ENCODE measurements around the gene TSPOAP1. TPM values are rescaled to one million over a fixed set of nuclear protein-coding genes. Genes with fewer than 3 reads are reported as not detected.

The TSPOAP1 gene
- total RNA-seq, 1 donor from 2014 or later: 39.7 TPM

DNA sequence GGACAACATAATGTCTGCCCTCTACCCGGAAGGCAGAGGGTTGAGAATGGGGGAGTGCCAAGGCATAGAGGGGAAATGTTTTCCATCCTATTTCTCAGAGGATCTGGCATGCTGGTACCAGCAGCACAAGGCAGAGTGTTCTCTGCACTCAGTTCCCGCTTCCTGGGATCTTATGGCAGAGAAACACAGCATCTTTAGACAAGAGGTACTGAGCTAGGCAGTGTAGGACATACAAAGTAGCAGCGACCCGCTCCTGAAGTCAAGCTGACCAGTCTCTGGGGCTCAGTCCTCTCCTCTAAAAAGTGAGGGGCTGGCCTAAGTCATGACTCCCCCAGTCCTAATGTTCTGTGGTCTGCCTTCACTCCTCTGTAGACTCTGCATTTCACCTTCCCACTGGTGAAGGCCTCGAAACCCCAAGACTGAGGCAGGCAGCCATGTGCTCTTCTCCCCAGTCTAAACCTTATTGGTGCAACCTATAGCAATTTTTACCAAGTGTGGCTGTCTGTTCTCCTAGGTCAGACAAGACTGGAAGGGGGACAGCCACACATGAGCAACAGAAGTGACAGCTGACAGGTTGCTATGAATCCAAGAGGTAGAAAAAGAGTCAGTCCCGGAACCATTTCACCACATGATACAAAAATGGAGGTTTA lies 11.3 kb upstream of the TSPOAP1 start:
- Mint-ChIP-seq H3K27me3 (ENCODE audit: unreplicated experiment) (peaks cover 6% of the 10 kb centered on the region), H3K9me3 (ENCODE audit: unreplicated experiment) (peaks cover 6% of the 10 kb centered on the region), H3K27ac (ENCODE audit: unreplicated experiment) (peak overlapping the region; percentile 79), H3K36me3 (ENCODE audit: unreplicated experiment) (no peaks in the 10 kb centered on the region), H3K4me3 (ENCODE audit: unreplicated experiment) (no peak overlapping the region), H3K4me1 (ENCODE audit: low read depth, unreplicated experiment) (peaks cover 20% of the 10 kb centered on the region)
- no peak for DNase-seq
- no peak for TF ChIP-seq CTCF (IDR thresholded peaks at IDR 0.05; ENCODE audit: partially characterized antibody, unreplicated experiment)

DNA sequence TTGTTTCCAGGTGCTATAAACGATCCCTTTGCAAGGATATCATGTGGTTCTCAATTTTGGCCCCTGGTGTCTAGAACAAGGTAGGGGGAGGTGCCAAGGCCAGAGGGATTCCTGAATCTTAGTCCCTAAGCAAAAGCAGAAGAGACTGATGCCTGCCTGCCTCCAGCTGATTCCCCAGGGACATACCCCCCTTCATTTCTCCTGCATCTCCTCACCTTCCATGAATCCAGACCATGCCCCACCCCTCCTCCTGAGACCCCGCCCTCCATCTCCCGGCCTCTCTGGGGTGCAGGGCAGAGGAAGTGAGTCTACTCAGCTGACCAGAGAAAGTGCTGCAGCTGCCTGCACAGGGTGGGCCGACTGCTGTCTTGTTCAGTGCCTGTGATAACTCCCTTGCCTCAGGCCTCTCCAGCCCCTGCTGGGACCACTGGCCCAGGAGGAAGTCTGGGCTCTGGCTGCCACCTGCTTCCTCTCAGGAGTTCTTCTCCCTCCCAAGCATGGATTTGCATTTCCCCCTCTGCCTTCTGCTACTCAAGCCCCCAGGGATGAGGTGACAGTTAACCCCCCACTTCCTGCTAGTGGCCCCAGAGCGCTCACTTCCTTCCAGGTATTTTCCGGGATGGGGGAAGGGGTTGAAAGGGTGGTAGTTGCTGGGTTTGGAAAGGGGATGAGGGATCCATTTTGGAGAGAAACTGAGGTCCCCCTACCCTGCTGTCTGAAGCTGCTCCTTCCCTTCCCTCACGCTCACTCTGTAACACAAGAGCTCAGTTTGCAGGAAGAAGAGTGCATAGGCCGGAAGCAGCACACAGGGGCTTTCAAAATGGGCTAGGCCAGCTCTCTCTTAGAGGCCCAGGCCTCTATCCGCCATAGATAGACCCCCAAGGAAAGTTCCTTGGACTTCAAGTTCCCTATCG lies 10.5 kb upstream of the TSPOAP1 start:
- Mint-ChIP-seq H3K4me1 (ENCODE audit: low read depth, unreplicated experiment) (peaks cover 20% of the 10 kb centered on the region), H3K27ac (ENCODE audit: unreplicated experiment) (peak overlapping the region; percentile 79), H3K36me3 (ENCODE audit: unreplicated experiment) (no peaks in the 10 kb centered on the region), H3K27me3 (ENCODE audit: unreplicated experiment) (peaks cover 6% of the 10 kb centered on the region), H3K4me3 (ENCODE audit: unreplicated experiment) (peak overlapping the region; percentile 57), H3K9me3 (ENCODE audit: unreplicated experiment) (peaks cover 6% of the 10 kb centered on the region)
- peak; percentile 82 for DNase-seq
- no peak for TF ChIP-seq CTCF (IDR thresholded peaks at IDR 0.05; ENCODE audit: partially characterized antibody, unreplicated experiment)

DNA sequence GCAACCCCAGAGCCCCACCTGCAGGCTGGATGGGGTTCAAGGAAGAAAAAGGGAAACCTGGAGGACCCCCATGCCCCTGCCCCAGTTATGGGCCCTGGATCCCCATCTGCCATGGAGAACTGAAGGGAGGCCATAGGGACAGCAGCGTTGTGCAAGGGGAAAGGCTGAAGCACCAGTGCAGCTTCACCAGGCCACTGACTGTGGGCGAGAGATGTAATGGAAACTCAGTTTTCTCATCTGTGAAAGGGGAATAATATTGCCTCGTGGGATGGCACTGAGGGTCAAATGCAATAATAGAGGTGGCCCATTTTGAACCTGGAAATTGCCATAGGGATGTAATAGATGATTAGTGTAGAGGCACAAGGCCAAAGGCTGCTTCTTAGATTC lies 9.9 kb upstream of the TSPOAP1 start:
- Mint-ChIP-seq H3K27me3 (ENCODE audit: unreplicated experiment) (peaks cover 6% of the 10 kb centered on the region), H3K36me3 (ENCODE audit: unreplicated experiment) (no peaks in the 10 kb centered on the region), H3K9me3 (ENCODE audit: unreplicated experiment) (peaks cover 6% of the 10 kb centered on the region), H3K4me1 (ENCODE audit: low read depth, unreplicated experiment) (peaks cover 20% of the 10 kb centered on the region), H3K4me3 (ENCODE audit: unreplicated experiment) (no peak overlapping the region), H3K27ac (ENCODE audit: unreplicated experiment) (peak overlapping the region; percentile 79)
- DNase-seq: no peak
- no peak for TF ChIP-seq CTCF (IDR thresholded peaks at IDR 0.05; ENCODE audit: partially characterized antibody, unreplicated experiment)

GRCh38 chr17:58337600-58338453 lies 9.2 kb upstream of the TSPOAP1 start:
- TF ChIP-seq CTCF (IDR thresholded peaks at IDR 0.05; ENCODE audit: partially characterized antibody, unreplicated experiment): no peak
- peaks cover 20% of the 10 kb centered on the region for H3K4me1 Mint-ChIP-seq (ENCODE audit: low read depth, unreplicated experiment)
- H3K27ac Mint-ChIP-seq (ENCODE audit: unreplicated experiment): peak overlapping the region; percentile 44
- H3K4me3 Mint-ChIP-seq (ENCODE audit: unreplicated experiment): no peak overlapping the region
- H3K36me3 Mint-ChIP-seq (ENCODE audit: unreplicated experiment): no peaks in the 10 kb centered on the region
- H3K9me3 Mint-ChIP-seq (ENCODE audit: unreplicated experiment): peaks cover 6% of the 10 kb centered on the region
- peaks cover 6% of the 10 kb centered on the region for H3K27me3 Mint-ChIP-seq (ENCODE audit: unreplicated experiment)
- DNase-seq: peak; percentile 52

All from glutamatergic neuron (in vitro differentiated cells).